Activated CD4-positive, alpha-beta T cell treated with anti-CD3 and anti-CD28 coated beads for 24 hours (primary cell): ENCODE data around the gene NEXN.

Experiments
- DNase-seq, 2 donors: peaks; one replicate each; pipeline ENCODE4 v3.0.0-alpha.2; 2020; ENCODE audit warnings: low read depth in 2 of 2

The NEXN gene

GRCh38 chr1:77888081-77888780 is at the start of gene NEXN:
NEXN (plus strand) TSS chr1:77888624; CDS start chr1:77916107, 27,483 bp downstream.
- DNase-seq = no peak

GRCh38 chr1:77841574-77841973 is 46.9 kb upstream of the NEXN start:
- DNase-seq = no peak

- no peak for DNase-seq
Observed at GRCh38 chr1:77845951-77846350, 42.5 kb upstream of the NEXN start.

- DNase-seq = no peak
Observed at GRCh38 chr1:77846966-77847365, 41.5 kb upstream of the NEXN start.

- DNase-seq = no peak
Observed at GRCh38 chr1:77847621-77848080, 40.8 kb upstream of the NEXN start.

- no peak for DNase-seq
Observed at GRCh38 chr1:77850082-77850481, 38.3 kb upstream of the NEXN start.

GRCh38 chr1:77857552-77857951 is 30.9 kb upstream of the NEXN start:
- DNase-seq = no peak

- no peak for DNase-seq
Observed at GRCh38 chr1:77858725-77859124, 29.7 kb upstream of the NEXN start.

GRCh38 chr1:77859248-77859647 is 29.2 kb upstream of the NEXN start:
- no peak for DNase-seq

GRCh38 chr1:77866296-77866695 is 22.1 kb upstream of the NEXN start:
- no peak for DNase-seq

- no peak for DNase-seq
Observed at GRCh38 chr1:77872645-77873044, 15.8 kb upstream of the NEXN start.

- DNase-seq = no peak
Observed at GRCh38 chr1:77873461-77873860, 15.0 kb upstream of the NEXN start.

- DNase-seq = no peak
Observed at GRCh38 chr1:77874804-77875445, 13.5 kb upstream of the NEXN start.

- DNase-seq = no peak
Observed at GRCh38 chr1:77876884-77877283, 11.5 kb upstream of the NEXN start.

- no peak for DNase-seq
Observed at GRCh38 chr1:77881061-77881460, 7.4 kb upstream of the NEXN start.

GRCh38 chr1:77882411-77882810 is 6.0 kb upstream of the NEXN start:
- no peak for DNase-seq

- no peak for DNase-seq
Observed at GRCh38 chr1:77888781-77889642, 588 bp downstream of the NEXN start.

- DNase-seq = no peak
Observed at GRCh38 chr1:77889671-77890070, 1.2 kb downstream of the NEXN start.

- no peak for DNase-seq
Observed at GRCh38 chr1:77891200-77891599, 2.8 kb downstream of the NEXN start.

- no peak for DNase-seq
Observed at GRCh38 chr1:77899647-77900320, 11.4 kb downstream of the NEXN start.

- DNase-seq = no peak
Observed at GRCh38 chr1:77900687-77901293, 12.4 kb downstream of the NEXN start.

- DNase-seq = no peak
Observed at GRCh38 chr1:77905603-77906002, 17.2 kb downstream of the NEXN start.
